ENCODE data around the gene CFAP69.
"Not testable (repeated sequence)": the region's sequence is repeated elsewhere in the genome, so short reads cannot be mapped to it uniquely, and the experiment has no call there.

The CFAP69 gene

GRCh38 chr7:90272242-90272641 is 27.3 kb downstream of the CFAP69 start:
- no peak for DNase-seq

- DNase-seq = no peak
Measured at GRCh38 chr7:90274161-90274560, 29.2 kb downstream of the CFAP69 start.

- no peak for DNase-seq
Measured at GRCh38 chr7:90276033-90276728, 31.2 kb downstream of the CFAP69 start.

DNA sequence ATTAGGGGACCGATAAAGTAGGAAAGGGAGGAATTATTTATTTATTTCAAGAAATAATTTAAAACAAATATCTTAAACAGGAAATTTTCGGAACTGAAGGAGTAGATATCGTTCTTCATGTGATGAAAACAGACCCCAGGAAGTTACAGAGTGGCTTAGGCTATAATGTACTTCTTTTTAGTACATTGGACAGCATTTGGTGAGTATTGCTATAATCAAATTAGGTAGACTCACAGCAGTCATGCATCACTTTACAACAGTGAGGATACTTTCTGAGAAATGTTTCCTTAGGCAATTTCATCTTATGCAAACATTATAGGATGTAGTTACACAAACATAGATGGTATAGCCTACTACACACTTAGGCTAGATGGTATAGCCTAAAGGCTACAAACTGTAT is 43.2 kb downstream of the CFAP69 start:
- DNase-seq = no peak

DNA sequence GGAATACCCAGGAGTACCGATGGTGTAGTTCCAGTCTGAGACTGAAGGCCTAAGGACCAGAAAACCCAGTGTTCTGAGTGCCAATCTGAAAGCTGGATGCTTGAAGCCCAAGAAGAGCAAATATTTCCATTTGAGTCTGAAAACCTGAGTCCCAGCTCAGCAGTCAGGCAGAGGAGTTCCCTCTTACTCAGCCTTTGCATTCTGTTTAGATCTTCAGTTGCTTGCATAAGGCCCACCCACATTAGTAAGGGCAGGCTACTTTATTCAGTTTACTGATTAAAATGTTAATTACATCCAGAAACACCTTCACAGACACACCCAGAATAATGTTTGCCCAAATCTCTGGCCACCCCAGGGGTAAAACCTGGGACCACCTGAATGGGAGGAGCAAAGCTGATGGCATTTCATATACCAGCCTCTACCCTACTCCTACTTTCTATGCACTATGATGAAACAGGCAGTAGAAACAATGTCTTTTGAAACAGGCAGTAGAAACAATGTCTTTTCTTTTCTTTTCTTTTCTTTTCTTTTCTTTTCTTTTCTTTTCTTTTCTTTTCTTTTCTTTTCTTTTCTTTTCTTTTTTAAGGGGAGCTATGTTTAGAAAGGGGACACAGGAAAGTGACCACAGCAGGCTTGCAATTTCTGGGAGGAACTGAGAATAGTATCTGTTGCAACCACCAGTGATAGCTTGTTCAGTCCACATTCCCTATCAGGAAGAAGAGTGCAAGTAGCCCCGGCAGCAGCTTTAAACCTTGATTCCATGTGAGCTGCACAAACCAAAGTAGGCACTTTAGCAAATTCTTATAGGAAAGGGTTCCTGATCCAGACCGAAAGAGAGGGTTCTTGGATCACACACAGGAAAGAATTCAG is 45.5 kb downstream of the CFAP69 start:
- DNase-seq = no peak

- DNase-seq = no peak
Measured at GRCh38 chr7:90298145-90299038, 53.4 kb downstream of the CFAP69 start.

DNA sequence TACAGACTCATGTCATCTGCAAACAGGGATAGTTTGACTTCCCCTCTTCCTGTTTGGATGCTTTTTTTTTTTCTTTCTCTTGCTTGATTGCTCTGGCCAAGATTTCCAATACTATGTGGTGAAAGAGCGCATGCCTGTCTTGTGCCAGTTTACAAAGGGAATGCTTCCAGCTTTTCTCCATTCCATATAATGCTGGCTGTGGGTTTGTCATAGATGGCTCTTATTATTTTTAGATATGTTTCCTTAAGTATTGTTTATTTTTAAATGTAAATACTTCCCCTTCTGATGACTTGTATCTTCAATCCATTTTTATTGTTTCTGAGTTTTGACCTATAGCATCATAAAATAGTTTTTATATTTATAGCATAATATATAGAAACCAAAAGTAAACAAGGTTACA is 58.3 kb downstream of the CFAP69 start:
- no peak for DNase-seq

GRCh38 chr7:90309872-90310271 is 64.9 kb downstream of the CFAP69 start:
- no peak for DNase-seq

- no peak for DNase-seq
Measured at GRCh38 chr7:90311175-90311574, 66.2 kb downstream of the CFAP69 start.

- no peak for DNase-seq
Measured at GRCh38 chr7:90312745-90313144, 67.8 kb downstream of the CFAP69 start.

DNA sequence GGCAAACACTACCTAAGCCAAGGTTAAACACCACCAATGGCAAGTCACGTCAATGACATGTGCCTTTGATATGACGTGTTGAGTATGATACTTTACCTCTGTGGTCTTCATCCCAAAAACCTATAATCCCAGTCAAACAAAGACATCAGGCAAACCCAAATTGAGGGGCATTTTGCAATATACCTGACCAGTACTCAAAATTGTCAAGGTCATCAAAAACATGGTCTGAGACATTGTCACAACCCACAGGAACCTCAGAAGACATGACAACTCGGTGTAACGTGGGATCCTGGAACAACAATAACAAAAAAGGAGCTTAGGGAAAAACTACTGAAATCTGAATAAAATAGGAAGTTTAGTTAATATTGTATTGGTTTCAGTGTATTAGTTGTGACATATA is 68.9 kb downstream of the CFAP69 start:
- DNase-seq = no peak

GRCh38 chr7:90320014-90320413 is 75.0 kb downstream of the CFAP69 start:
- DNase-seq = no peak

GRCh38 chr7:90320418-90320800 is 75.4 kb downstream of the CFAP69 start:
- DNase-seq = no peak

DNA sequence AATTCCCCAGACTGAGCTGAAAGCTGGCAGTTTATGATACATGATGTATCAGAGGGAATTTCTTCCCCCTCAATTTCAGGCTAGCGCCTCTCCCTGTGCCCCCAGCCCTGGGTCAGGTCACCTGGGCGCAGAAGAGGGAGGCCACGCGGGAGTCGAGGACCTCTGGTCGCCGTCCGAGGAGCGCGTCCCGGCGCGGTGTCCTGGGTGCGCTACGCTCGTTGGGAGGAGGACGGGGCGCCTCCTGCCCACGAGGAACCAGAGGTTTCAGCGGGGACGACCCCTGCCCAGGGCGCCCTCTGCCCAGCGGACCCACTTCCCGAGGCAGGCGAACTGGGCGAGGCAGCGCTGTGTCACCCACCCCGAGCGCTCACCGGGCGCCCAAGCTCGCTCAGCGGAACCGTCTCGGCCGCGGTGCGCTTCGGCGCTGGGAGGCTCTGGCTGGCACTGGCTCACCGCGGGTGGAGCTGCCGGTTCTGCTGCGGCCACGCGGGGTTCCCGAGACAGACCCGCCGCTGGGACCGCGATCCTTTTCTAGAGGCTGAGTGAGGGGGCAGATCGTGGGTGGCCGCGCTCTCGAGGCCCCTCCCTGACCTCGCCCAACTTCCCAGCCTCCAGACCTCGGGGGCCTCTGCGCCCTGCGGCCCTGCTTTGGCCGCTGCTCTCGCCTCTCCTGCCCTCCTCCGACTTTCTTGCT is 76.0 kb downstream of the CFAP69 start, which contains the start of gene FAM237B:
Gene FAM237B, minus strand, starts transcription at position 504 of the 694 bp plus-strand sequence. CDS start 1,556 bp downstream, outside the sequence.
- no peak for DNase-seq

GRCh38 chr7:90322837-90323236 is 77.9 kb downstream of the CFAP69 start:
- DNase-seq = no peak

- DNase-seq = no peak
Measured at GRCh38 chr7:90326500-90326899, 81.5 kb downstream of the CFAP69 start.

GRCh38 chr7:90334193-90334843 is 89.3 kb downstream of the CFAP69 start:
- DNase-seq = no peak

GRCh38 chr7:90334926-90335325 is 90.0 kb downstream of the CFAP69 start:
- not testable (repeated sequence) for DNase-seq

- no peak for DNase-seq
Measured at GRCh38 chr7:90337106-90337505, 92.1 kb downstream of the CFAP69 start.

- no peak for DNase-seq
Measured at GRCh38 chr7:90345016-90345415, 100.0 kb downstream of the CFAP69 start.

DNA sequence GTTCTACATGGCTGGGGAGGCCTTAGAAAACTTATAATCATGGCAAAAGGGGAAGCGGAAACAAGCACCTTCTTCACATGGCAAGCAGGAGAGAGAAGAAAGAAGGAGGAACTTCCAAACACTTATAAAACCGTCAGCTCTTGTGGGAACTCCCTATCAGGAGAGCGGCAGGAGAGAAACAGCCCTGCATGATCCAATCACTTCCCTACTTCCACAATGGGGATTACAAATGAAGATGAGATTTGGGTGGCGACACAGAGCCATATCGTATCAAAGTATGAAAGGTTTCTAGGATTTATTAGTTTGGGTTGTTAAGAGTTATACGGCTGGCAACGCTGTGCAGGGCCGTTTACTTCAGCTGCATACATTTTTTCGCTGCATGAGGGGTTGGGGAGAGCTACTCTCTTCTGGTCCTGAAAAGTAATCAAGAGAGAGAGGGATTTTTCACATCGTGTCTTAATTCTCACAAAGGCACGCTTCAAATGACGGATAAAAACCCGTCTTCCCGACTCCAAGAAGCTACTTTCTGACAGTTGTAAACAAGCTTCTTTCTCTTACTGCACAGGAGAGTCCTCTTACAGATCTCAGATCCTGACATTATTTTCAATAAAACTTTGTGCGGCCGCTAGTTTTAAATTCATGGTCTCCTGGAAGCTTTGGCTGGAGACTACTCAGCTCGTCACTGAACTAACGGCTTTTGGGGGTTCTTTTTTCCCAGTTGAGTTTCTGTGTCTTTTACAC is 100.8 kb downstream of the CFAP69 start:
- no peak for DNase-seq
